ENCODE measurements around the gene PTGDR2. TPM values are rescaled to one million over a fixed set of nuclear protein-coding genes. Genes with fewer than 3 reads are reported as not detected.

The PTGDR2 gene
- total RNA-seq, 1 donor from 2014 or later: 0.91 TPM

- Mint-ChIP-seq H3K4me1 (ENCODE audit: unreplicated experiment) (peaks cover 26% of the 10 kb centered on the region), H3K36me3 (ENCODE audit: unreplicated experiment) (peaks cover 23% of the 10 kb centered on the region), H3K27ac (ENCODE audit: unreplicated experiment) (no peak overlapping the region), H3K9me3 (ENCODE audit: unreplicated experiment) (no peaks in the 10 kb centered on the region), H3K4me3 (ENCODE audit: unreplicated experiment) (no peak overlapping the region), H3K27me3 (ENCODE audit: unreplicated experiment) (no peaks in the 10 kb centered on the region)
- no peak for TF ChIP-seq CTCF (IDR thresholded peaks at IDR 0.05)
- no peak for DNase-seq (ENCODE audit: extremely low spot score, unreplicated experiment)
Observed at GRCh38 chr11:60847896-60848295, 7.9 kb downstream of the PTGDR2 start.

GRCh38 chr11:60847281-60847680, 8.5 kb downstream of the PTGDR2 start:
- no peak for TF ChIP-seq CTCF (IDR thresholded peaks at IDR 0.05)
- Mint-ChIP-seq H3K36me3 (ENCODE audit: unreplicated experiment) (peaks cover 23% of the 10 kb centered on the region), H3K4me1 (ENCODE audit: unreplicated experiment) (peaks cover 31% of the 10 kb centered on the region), H3K4me3 (ENCODE audit: unreplicated experiment) (no peak overlapping the region), H3K27ac (ENCODE audit: unreplicated experiment) (no peak overlapping the region), H3K27me3 (ENCODE audit: unreplicated experiment) (no peaks in the 10 kb centered on the region), H3K9me3 (ENCODE audit: unreplicated experiment) (no peaks in the 10 kb centered on the region)
- no peak for DNase-seq (ENCODE audit: extremely low spot score, unreplicated experiment)

GRCh38 chr11:60845338-60845737, 10.4 kb downstream of the PTGDR2 start:
- TF ChIP-seq CTCF (IDR thresholded peaks at IDR 0.05): no peak
- H3K27ac Mint-ChIP-seq (ENCODE audit: unreplicated experiment): no peak overlapping the region
- DNase-seq (ENCODE audit: extremely low spot score, unreplicated experiment): no peak
- H3K27me3 Mint-ChIP-seq (ENCODE audit: unreplicated experiment): no peaks in the 10 kb centered on the region
- no peaks in the 10 kb centered on the region for H3K9me3 Mint-ChIP-seq (ENCODE audit: unreplicated experiment)
- H3K4me3 Mint-ChIP-seq (ENCODE audit: unreplicated experiment): no peak overlapping the region
- H3K4me1 Mint-ChIP-seq (ENCODE audit: unreplicated experiment): peaks cover 47% of the 10 kb centered on the region
- peaks cover 17% of the 10 kb centered on the region for H3K36me3 Mint-ChIP-seq (ENCODE audit: unreplicated experiment)

GRCh38 chr11:60844870-60845221, 10.9 kb downstream of the PTGDR2 start:
- H3K9me3 Mint-ChIP-seq (ENCODE audit: unreplicated experiment): no peaks in the 10 kb centered on the region
- peaks cover 52% of the 10 kb centered on the region for H3K4me1 Mint-ChIP-seq (ENCODE audit: unreplicated experiment)
- peak overlapping the region; percentile 1 for H3K4me3 Mint-ChIP-seq (ENCODE audit: unreplicated experiment)
- H3K36me3 Mint-ChIP-seq (ENCODE audit: unreplicated experiment): peaks cover 14% of the 10 kb centered on the region
- no peaks in the 10 kb centered on the region for H3K27me3 Mint-ChIP-seq (ENCODE audit: unreplicated experiment)
- no peak for DNase-seq (ENCODE audit: extremely low spot score, unreplicated experiment)
- no peak overlapping the region for H3K27ac Mint-ChIP-seq (ENCODE audit: unreplicated experiment)
- no peak for TF ChIP-seq CTCF (IDR thresholded peaks at IDR 0.05)

GRCh38 chr11:60844045-60844869, 11.5 kb downstream of the PTGDR2 start:
- H3K36me3 Mint-ChIP-seq (ENCODE audit: unreplicated experiment): peaks cover 12% of the 10 kb centered on the region
- no peaks in the 10 kb centered on the region for H3K9me3 Mint-ChIP-seq (ENCODE audit: unreplicated experiment)

More at GRCh38 chr11:60844045-60844869, 11.5 kb downstream of the PTGDR2 start:
- no peak for TF ChIP-seq CTCF (IDR thresholded peaks at IDR 0.05)
- H3K27ac Mint-ChIP-seq (ENCODE audit: unreplicated experiment): peak overlapping the region; percentile 14
- peak overlapping the region; percentile 84 for H3K4me3 Mint-ChIP-seq (ENCODE audit: unreplicated experiment)
- H3K27me3 Mint-ChIP-seq (ENCODE audit: unreplicated experiment): no peaks in the 10 kb centered on the region
- peaks cover 57% of the 10 kb centered on the region for H3K4me1 Mint-ChIP-seq (ENCODE audit: unreplicated experiment)
- no peak for DNase-seq (ENCODE audit: extremely low spot score, unreplicated experiment)
